Neural cell (in vitro differentiated cells): Measurements from ENCODE around the gene GABRA4.

ENCODE experiments used
- EP300 ChIP-seq: fragments of 450-650 bp; conservative IDR thresholded peaks from 2 replicates; pipeline ENCODE4 v1.6.1; 2014; ENCODE audit warnings: antibody characterized with exemption, mild to moderate bottlenecking, moderate library complexity; ENCODE audit not compliant: poor library complexity, severe bottlenecking
- EZH2 ChIP-seq: fragments of 200-600, 300-800 bp; shearing (Covaris generic), sonication (generic); IDR thresholded peaks from 2 replicates; pipeline ENCODE4 v1.6.1; 2014; ENCODE audit warnings: antibody characterized with exemption, low read length, borderline replicate concordance, mild to moderate bottlenecking; ENCODE audit not compliant: insufficient read depth, poor library complexity, severe bottlenecking
- POLR2AphosphoS5 ChIP-seq: IDR thresholded peaks from 2 replicates; pipeline ENCODE4 v1.6.1; 2012
- RAD21 ChIP-seq: fragments of 450-650 bp; conservative IDR thresholded peaks from 2 replicates; pipeline ENCODE4 v1.6.1; 2014; ENCODE audit warnings: antibody characterized with exemption, mild to moderate bottlenecking, moderate library complexity
- SMC3 ChIP-seq: fragments of 450-650 bp; conservative IDR thresholded peaks from 2 replicates; pipeline ENCODE4 v1.6.1; 2014; ENCODE audit warnings: antibody characterized with exemption, mild to moderate bottlenecking, moderate library complexity; ENCODE audit not compliant: poor library complexity
- TAF1 ChIP-seq: IDR thresholded peaks from 2 replicates; pipeline ENCODE4 v1.6.1; 2012; ENCODE audit warnings: low read depth
- TF ChIP-seq, protein P1 (sequence below): fragments of 450-650 bp; IDR thresholded peaks from 2 replicates; pipeline ENCODE4 v1.5.1; 2014; ENCODE audit warnings: antibody characterized with exemption, mild to moderate bottlenecking, moderate library complexity; ENCODE audit not compliant: poor library complexity, severe bottlenecking
- TF ChIP-seq, protein P2 (sequence below): IDR thresholded peaks from 2 replicates; pipeline ENCODE4 v1.6.1; 2012; ENCODE audit warnings: borderline replicate concordance

DNA sequence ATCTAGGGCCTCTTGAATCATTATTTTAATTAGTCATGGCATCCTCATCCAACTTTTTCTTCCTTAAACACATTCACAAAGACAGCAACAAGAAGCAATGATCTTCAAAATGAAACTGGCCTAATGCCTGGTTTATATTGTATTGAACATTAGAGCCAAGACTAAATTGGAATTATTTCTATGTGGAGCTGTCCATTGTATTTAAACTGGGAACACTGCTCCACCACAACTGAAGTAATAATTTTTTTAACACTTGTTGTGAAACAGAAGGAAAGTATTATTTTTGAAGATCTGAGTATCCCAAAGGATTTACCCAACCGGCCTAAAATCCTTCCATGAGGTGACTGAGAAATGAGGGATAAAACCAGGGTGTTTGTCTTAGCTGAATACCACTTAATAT is 44.9 kb upstream of the GABRA4 start:
- no peak for TF ChIP-seq RAD21
- TF ChIP-seq, protein P1, sequence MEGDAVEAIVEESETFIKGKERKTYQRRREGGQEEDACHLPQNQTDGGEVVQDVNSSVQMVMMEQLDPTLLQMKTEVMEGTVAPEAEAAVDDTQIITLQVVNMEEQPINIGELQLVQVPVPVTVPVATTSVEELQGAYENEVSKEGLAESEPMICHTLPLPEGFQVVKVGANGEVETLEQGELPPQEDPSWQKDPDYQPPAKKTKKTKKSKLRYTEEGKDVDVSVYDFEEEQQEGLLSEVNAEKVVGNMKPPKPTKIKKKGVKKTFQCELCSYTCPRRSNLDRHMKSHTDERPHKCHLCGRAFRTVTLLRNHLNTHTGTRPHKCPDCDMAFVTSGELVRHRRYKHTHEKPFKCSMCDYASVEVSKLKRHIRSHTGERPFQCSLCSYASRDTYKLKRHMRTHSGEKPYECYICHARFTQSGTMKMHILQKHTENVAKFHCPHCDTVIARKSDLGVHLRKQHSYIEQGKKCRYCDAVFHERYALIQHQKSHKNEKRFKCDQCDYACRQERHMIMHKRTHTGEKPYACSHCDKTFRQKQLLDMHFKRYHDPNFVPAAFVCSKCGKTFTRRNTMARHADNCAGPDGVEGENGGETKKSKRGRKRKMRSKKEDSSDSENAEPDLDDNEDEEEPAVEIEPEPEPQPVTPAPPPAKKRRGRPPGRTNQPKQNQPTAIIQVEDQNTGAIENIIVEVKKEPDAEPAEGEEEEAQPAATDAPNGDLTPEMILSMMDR, result no peak
- no peak for TF ChIP-seq EZH2
- TF ChIP-seq TAF1, result no peak
- TF ChIP-seq SMC3, result no peak
- TF ChIP-seq EP300, result no peak
- TF ChIP-seq, protein P2, sequence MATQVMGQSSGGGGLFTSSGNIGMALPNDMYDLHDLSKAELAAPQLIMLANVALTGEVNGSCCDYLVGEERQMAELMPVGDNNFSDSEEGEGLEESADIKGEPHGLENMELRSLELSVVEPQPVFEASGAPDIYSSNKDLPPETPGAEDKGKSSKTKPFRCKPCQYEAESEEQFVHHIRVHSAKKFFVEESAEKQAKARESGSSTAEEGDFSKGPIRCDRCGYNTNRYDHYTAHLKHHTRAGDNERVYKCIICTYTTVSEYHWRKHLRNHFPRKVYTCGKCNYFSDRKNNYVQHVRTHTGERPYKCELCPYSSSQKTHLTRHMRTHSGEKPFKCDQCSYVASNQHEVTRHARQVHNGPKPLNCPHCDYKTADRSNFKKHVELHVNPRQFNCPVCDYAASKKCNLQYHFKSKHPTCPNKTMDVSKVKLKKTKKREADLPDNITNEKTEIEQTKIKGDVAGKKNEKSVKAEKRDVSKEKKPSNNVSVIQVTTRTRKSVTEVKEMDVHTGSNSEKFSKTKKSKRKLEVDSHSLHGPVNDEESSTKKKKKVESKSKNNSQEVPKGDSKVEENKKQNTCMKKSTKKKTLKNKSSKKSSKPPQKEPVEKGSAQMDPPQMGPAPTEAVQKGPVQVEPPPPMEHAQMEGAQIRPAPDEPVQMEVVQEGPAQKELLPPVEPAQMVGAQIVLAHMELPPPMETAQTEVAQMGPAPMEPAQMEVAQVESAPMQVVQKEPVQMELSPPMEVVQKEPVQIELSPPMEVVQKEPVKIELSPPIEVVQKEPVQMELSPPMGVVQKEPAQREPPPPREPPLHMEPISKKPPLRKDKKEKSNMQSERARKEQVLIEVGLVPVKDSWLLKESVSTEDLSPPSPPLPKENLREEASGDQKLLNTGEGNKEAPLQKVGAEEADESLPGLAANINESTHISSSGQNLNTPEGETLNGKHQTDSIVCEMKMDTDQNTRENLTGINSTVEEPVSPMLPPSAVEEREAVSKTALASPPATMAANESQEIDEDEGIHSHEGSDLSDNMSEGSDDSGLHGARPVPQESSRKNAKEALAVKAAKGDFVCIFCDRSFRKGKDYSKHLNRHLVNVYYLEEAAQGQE, result no peak
- no peak for TF ChIP-seq POLR2AphosphoS5
